Measurements from ENCODE around the gene TSPAN13.

DNA sequence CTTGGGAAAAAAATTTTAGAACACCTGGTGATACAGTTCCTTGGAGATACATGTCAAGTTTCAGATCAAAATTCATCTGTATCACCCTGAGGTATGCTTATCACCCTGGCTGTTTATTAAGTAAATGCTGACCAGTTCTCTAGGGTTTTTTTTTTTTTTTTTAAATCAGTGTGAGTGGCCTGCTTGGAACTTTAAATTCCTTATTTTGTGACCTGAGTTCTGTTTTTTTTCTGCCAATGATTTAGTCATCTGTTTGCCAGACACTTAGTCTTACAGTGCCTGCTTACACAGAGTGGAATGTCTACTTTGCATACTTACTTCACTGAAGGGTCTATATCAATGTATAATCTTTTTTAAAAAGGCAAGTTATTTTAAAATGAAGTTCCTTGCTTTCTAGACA lies 1.8 kb downstream of the TSPAN13 start:
- no peak for TF ChIP-seq ZNF274 (IDR thresholded peaks at IDR 0.05; ENCODE audit: low read depth, low read length)
- TF ChIP-seq SUZ12 (IDR thresholded peaks at IDR 0.05; ENCODE audit: extremely low read depth, insufficient read depth, insufficient read length), result no peak
- TF ChIP-seq YY1 (IDR thresholded peaks at IDR 0.05; ENCODE audit: insufficient read depth, insufficient read length), result no peak
